WI38 (cell line): ENCODE measurements around the gene ANTXR1.

ENCODE experiments used
- H3K4me3 ChIP-seq: 2 replicates; pipeline ENCODE4 v1.5.1; 2011; ENCODE audit warnings: low read depth, mild to moderate bottlenecking, control low read depth, low read length
- TF ChIP-seq, protein P1 (sequence below): IDR thresholded peaks from 2 replicates; pipeline ENCODE4 v1.5.1; 2012; ENCODE audit warnings: low read depth, mild to moderate bottlenecking, control low read depth, low read length

Gene ANTXR1

DNA sequence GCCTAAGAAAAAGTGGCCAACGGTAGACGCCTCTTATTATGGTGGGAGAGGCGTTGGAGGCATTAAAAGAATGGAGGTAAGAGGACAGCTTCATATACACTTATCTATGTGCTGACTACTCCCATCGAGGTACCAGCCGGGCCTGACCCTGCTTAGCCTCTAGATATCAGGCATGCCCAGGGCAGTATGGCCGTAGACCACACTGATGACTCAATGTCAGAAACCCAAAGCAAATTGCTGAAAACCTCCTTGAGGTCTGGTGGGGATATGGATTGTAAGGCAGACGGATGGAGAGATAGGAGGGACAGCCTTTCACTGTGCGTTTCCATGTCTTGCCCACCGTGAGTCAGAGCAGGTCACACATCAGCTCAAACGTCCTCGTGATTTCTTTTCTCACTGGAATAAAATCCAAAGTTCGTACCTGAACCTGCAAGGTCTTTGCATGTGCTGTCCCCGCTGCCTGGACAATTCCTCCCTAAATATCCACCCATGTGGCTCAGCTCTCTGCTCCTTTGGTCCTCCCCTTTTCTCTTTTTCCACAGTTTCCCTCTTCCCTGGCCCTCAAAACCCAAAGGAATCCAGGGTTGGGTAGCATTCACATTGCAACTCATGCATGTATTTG is 168.9 kb downstream of the ANTXR1 start:
- TF ChIP-seq, protein P1, sequence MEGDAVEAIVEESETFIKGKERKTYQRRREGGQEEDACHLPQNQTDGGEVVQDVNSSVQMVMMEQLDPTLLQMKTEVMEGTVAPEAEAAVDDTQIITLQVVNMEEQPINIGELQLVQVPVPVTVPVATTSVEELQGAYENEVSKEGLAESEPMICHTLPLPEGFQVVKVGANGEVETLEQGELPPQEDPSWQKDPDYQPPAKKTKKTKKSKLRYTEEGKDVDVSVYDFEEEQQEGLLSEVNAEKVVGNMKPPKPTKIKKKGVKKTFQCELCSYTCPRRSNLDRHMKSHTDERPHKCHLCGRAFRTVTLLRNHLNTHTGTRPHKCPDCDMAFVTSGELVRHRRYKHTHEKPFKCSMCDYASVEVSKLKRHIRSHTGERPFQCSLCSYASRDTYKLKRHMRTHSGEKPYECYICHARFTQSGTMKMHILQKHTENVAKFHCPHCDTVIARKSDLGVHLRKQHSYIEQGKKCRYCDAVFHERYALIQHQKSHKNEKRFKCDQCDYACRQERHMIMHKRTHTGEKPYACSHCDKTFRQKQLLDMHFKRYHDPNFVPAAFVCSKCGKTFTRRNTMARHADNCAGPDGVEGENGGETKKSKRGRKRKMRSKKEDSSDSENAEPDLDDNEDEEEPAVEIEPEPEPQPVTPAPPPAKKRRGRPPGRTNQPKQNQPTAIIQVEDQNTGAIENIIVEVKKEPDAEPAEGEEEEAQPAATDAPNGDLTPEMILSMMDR: no peak
- no peak overlapping the region for H3K4me3 ChIP-seq

DNA sequence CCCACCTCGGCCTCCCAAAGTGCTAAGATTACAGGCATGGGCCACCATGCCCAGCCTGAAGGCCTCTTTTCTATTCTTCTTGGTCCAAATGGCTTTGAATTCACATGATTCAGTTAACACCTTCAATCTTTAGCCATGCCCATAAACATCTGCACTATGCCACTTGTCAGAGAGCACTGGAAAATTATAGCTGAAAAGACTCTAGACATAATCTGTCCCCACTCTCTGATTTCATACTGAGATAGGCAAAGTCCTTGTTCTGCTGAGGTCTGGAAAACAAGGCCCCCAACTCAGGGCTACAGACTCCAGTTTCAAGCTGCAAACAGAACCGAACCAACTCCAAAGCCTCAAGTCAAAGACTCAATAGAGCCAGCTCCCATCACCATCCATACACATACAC is 170.7 kb downstream of the ANTXR1 start:
- no peak overlapping the region for H3K4me3 ChIP-seq
- TF ChIP-seq, protein P1: no peak

DNA sequence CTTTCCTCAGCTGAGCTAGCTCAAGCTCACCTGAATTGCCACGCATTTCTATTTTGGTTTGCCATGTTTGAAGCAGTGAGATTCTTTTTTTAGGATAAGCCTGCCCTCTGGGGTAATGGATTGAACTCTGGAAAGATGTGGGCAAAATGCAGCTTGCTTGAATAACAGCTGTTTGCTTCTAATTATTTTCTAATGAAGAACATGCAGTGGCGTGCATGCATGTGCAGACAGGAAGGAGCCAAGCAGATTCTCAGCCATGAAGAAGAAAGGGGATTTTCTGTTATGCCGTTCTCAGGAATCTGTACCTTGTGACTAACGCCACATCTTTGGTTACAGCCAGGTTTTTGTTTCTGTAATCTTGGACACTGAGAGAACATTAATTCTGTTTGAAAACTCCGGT is 171.2 kb downstream of the ANTXR1 start:
- H3K4me3 ChIP-seq: no peak overlapping the region
- TF ChIP-seq, protein P1: no peak

DNA sequence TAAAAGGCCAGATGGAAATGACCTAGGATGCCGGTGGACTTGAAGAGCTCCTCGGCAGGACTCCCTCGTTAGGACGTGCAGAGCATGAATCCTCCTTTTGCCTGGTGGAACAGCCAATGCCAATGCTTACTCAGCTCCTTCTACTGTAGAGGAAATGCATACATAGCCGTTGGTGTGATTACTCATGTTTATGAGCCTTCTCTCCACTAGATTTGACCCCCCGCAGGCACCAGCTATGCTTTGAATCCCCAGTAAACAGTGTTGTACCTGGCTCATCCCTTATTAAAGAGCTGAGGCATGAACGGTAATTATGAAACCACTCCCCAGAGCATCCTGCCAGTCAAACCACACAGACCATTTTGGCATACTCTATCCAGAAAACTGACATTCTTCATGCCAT is 172.8 kb downstream of the ANTXR1 start:
- TF ChIP-seq, protein P1: no peak
- no peak overlapping the region for H3K4me3 ChIP-seq

DNA sequence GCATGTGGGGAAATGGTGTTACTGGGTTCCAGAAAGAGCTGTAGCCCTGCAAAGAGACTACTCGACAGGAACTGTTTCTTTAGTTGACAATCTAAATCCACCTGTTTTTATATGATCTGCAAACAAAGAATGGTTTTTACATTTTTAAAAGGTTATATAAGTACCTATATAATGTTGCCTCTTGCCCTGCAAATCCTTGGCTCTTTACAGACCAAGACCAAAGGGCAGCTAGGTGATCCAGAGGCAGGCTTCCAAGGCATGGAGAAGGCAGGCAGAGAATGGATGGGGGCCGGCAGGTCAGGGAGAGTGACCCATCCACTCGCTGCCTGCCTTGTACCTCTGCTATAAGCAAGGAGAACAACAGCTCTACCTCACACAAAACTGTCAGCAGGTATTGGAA is 173.6 kb downstream of the ANTXR1 start:
- TF ChIP-seq, protein P1: no peak
- H3K4me3 ChIP-seq: no peak overlapping the region

DNA sequence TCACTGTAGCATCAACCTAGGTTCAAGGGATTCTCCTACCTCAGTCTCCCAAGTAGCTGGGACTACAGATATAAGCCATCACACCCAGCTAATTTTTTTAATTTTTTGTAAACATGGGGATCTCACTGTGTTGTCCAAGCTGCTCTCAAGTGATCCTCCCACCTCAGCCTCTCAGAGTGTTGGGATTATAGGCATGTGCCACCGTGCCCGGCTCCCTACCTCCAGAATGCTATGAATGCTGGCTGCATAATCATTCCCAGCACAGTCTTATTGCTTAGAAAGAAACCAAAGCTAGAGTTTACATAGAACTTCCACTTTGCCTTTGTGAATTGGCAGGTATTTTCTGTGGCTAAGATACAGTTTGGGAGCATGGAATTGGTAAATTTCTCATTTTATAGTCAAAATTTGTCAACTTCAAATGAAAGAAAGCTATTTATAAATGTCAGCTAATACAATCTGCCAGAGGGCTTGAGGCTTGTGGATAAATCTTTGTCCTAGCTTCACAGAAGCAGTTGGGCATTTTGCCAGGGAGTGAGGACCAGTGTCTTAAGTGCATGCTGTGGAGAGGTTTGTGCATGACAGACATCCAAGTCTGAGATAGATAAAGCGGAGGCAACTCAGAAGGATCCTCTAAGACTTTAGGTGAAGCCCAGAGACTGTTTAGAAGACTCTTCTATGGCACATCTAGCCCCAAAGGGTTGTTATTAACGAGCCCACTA is 175.4 kb downstream of the ANTXR1 start:
- H3K4me3 ChIP-seq: no peak overlapping the region
- TF ChIP-seq, protein P1: no peak

DNA sequence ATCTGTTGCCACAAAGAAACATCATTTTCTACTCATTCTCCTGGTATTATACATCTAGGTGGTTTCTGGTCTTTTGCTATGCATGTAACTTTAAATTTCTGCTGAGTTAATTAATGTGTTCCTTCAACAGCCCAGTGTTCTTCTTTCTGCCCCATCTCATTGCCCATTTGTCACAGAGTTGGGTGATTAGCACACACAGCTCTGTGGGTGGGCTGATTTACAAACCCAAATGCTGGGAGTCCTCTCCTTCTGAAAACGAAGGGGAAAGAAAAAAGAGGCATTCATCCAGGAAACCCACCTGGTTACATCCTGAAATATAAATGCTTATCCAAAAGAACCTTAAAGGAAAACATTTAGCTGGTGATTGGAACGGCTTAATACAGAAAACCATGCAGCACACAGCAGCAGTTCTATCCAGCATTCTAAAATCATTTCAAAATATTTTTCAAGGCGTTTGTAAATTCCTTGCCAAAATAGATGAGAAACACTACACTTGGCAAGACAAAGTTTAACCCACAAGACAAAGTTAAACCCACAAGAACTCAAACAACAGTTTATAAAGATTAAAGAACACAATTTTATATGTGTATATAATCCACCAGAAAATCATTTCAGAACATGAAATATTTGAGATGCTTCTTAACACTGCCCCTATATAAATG is 177.9 kb downstream of the ANTXR1 start:
- TF ChIP-seq, protein P1: no peak
- H3K4me3 ChIP-seq: no peak overlapping the region
